Non-pigmented ciliary epithelial cell (primary cell): ENCODE data around the gene VWDE.
"Not testable (repeated sequence)": the region's sequence is repeated elsewhere in the genome, so short reads cannot be mapped to it uniquely, and the experiment has no call there.

Experiments used
- DNase-seq: peaks from one replicate; pipeline ENCODE4 v3.0.0-alpha.2; 2010; ENCODE audit warnings: low read depth

The VWDE gene

DNA sequence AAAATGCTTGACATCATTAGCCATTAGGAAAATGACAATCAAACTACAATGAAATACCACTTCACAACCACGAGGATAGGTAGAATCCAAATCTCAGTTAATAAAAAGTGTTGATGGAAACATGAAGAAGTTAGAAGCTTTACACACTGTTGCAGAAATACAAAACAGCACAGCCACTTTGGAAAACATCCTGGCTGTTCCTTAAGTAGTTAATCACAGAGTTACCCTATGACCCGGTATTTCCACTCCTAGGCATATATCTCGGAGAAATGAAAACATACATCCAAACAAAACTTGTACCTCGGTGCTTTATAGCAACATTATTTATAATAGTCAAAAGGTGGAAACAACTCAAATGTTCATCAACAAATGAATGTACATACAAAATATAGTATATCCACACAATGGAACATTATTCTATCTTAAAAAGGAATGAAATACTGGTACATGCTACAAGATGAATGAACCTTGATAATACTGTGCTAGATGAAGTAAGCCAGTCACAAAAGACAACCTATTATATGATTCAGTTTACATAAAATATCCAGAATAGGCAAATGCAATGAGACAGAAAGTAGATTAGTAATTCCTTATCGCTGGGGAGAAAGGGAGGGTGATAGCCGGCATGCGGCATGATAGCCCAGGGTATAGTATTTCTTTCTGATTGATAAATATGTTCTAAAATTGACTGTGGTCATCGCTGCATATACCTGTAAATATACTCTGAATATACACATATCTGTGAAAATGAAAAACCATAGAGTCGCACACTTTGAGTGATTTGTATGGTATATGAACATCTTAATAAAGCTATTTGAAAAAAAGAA, 1.9 kb downstream of the VWDE start:
- DNase-seq, result no peak

DNA sequence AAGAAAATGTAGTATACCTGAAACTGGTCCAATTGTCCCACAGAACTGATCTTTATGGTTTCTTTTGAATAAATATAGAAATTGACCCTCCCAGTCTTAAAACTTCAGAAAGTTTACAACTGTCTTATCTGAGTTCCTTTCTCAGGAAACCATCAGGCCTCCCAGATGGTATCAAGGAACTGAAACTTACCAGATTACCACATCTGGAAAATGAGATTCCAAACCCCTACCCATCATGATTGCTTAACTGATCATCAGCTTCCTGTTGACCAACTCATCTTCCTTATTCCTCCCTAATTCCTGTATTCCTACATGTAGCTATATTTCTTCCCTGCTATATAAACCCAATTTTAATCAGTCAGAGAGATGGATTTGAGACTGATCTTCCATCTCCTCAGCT, 5.5 kb downstream of the VWDE start:
- DNase-seq, result no peak

DNA sequence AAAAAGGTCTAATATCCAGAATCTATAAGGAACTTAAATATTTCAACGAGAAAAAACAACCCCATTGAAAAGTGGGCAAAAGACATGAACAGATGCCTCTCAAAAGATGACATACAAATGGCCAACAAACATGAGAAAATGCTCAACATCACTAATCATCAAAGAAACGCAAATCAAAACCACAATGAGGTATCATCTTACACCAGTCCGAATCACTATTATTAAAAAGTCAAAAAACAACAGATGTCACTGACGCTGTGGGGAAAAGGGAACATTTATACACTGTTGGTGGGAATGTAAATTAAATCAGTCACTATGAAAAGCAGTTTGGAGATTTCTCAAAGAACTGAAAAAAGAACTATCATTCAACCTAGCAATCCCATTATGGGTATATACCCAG, 6.0 kb downstream of the VWDE start:
- no peak for DNase-seq

DNA sequence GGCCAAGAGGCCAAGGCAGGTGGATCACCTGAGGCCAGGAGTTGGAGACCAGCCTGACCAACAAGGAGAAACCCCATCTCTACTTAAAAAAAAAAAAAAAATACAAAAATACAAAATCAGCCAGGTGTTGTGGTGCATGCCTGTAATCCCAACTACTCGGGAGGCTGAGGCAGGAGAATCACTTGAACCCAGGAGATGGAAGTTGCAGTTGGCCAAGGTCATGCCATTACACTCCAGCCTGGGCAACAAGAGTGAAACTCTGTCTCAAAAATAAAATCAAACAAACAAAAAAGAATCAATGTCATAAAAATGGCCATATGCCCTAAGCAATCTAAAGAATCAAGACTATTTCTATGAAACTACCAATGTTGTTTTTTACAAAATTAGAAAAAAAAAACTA, 7.0 kb downstream of the VWDE start:
- not testable (repeated sequence) for DNase-seq

DNA sequence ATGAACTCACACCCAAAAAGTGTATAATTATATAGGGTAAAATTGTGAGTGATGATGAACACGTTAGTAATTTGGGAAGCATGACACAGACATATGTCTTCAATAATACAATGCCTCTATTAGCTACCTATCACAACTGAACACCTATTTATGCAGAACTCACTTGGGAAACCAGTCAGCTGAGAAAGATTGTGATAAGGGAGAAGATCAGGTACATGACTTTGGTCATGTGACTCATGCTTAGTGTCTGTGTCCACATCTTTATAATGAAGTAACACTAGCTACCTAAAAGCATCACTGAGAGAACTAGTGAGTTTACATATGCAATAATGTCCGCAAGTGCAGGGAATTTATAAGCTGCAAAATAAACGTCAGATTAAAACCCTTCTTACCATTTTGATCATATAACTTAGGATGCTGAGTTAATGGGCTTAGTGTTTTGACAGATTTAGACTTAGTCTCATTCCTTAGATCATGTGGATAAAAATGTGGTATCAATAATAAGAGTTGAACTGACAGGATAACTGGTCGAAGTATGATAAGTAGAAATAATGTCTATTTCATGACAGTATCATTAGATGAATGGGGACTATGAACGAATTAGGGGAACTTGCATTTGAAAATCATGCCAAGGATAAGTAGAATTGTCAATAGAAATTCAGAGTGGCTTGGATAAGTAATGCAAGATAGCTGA, 11.6 kb downstream of the VWDE start:
- DNase-seq, result no peak

DNA sequence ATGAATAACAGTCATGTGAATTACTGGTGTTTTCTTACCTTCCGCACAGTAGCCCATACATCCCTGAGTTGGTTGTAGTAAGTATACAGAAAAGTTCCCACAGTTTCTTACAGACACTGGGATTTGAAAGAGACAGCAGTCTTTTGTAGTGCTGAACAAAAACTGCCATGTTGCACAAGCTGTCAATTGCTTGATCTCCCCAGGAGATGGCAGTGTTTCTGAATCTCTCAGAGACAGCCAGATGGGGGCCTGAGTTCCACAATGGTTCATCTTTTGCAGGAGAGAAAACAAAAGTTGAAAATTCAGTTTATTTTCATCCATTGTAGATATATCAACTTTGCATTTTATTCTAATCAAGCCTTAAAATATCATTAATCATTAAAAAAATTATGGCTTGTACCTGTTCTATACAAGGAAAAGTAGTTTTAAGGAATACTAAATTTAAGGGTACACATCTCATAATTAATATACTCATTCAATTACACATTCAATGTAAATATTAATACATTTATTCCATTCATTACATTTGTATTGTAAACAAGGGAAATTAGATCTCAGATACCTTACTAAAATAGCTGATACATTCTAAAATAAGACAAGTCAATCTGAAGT, 14.5 kb downstream of the VWDE start:
- DNase-seq, result peak; percentile 17

DNA sequence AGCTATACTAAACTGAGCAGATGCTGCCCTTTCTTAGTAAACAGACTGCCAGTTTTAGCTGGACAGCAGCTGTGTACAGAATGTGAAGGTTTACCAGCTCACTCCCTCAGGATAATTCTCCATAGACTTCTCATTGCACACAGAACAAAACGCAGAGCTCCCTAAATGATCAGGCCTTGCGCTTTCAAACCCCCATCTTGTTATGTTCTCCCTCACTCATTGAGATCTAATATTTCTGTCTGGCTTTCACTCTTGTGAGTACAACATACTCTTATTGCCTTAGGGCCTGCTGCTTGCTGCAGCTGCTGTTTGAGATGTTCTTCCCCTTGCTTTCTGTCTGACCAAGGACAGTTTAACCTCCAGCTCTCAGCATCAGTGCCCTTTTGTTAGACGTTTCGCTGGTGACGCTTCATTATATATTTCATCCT, 17.3 kb downstream of the VWDE start:
- DNase-seq, result no peak

DNA sequence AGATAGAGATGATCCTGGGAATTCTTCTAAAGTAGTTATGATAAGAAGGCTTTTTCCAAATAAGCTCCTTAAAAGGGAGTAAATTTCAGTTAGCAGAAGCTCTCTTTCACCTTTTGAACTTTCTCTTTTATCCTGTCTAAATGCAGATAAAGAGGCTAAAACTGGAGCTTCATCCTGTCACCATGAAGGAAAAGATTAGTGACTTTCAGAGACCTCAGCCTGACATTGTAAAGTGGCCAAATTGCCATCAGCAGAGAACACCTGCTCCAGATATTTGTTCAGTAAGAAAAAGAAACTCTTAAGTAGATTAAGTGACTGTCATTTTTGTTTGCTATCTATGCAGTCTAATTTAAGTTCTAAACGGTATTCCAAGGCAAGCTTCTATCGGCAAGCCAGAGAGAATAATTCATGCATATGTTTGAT, 18.3 kb downstream of the VWDE start:
- DNase-seq, result no peak

DNA sequence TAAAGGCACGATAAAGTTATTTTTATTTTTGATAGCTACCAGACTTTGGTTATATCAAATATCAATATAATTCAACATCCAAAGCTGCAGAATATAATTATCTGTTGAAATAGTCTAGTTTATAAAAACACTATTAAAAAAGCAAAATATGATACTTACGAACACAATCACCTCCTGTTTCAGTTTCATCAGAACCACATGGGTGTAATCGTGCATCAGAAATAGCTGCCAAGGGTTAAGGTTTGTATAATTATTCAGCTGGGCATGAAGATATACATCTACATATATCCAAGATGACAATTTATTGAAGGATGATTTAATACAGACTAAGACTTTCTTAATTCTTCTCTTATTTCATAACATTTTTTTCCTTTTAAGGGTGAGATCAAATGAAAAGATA, 20.3 kb downstream of the VWDE start:
- no peak for DNase-seq

DNA sequence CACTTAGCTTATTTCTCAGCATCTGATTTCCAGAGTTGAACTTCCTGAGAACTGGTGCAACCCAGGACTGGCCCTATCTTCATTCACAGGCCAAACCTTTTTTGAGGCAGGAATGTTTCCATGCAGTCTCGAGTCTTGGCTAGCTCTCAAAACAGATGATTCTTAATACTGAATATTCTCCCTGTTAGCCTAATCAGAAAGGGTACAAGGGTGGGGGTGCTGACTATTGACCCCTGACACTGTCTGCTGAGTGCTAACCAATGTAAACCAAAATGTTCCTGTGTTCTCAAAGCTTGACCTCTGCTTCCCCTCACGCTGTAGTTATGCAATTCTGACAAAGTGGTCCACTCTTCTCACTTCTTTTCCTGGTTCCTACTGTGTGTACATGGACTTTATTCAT, 25.3 kb downstream of the VWDE start:
- no peak for DNase-seq

DNA sequence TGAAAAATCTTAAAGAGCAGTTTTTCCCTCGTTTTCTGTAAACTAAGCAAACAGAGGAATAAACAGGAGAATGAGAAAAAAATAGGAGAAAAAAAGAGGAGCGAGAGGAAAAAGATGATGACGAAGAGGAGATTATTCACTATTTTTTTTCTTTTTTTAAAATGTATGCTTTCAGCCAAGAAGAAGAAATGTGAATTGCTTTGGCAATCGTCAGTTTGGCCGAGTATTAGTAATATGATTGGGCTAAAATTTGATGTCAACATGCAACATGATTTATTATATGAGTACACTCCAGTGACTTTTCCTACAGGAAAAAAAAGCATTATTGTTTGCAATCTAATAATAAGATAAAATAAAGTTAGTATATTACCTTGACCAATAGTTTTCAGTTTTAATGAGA, 26.3 kb downstream of the VWDE start:
- no peak for DNase-seq

DNA sequence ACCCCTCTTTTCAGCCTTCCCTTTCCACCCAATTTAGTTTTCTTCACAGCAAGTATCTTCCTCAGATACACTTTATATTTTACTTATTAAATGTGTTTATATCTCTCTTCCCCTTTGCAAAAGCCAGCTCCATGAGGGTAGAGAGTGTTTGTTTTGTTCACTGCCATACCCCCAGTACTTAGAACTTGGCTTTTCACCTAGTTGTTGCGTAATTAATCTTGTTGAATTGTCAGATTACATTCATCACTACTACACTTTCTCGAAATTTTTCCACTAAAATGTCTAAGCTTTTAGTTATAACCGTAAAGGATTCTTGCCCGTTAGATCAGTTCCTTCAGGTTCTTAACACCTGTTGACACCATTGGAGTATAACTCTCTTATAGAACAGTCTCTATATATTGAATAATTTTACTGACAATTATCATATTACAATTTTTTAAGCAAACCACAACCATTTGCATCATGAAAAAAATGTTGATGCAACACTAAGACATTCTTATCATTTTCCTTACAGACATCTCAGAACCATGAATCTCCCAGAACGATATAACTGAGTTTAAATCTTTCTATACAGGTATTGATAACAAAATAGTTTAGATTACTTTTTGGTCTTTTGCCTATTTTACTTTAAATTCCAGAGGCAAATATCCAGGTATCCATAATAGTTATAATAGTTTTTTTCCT, 29.9 kb downstream of the VWDE start:
- no peak for DNase-seq

DNA sequence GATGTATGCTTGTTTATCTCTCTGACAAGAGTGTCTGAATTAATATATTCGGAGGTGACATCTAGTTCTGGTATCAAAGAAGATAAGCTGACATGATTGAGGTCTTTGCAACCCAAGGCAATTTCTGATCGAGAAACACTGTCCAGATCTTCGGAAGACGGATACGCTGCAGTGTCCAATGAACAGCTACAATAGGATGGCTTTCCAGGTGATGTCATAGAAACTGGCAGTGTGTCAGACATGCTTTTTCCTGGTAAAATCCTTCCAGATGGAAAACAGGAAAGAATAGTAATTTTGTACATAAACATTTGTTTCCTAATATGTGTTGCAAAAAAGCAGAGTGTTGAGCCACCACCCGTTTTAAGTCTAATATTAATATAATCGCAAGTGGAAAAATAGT, 33.4 kb downstream of the VWDE start:
- DNase-seq, result no peak

DNA sequence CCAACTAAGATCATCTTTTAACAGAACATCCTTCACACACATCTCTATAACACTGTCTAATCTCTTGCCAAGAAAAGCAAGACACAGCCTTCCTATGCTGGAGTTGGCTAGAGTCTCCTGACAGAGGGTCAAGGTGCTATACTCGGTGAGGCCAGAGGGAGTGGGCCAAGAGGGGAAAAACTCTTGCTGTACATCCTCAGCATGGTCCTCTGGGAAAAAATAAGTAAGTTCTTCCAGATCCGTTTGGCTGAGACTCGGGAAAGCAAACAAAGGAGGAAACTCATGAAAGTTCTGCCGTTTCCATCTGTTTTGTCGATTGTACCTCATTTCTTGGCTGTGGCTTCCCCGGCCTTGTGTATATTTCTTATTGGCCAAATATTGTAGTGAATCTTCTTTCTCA, 33.9 kb downstream of the VWDE start:
- no peak for DNase-seq

DNA sequence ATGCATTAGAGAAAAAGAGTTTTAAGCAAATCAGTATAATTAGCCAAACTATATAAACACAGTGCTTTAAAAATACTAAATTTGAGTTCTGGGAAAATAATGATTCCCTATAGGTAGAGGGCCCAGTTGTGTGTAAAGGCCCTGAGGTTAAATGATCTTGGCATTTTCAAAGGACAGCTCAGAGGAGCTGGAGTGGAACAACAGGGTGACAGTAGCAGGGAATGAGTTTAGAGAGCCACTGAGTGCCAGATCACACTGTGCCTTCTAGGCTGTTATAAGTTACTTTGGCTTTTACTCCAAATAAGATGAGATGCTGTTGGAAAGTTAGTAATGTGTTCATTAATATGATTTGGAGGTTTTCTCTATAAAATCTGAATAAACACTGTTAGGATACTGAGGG, 34.6 kb downstream of the VWDE start:
- no peak for DNase-seq

DNA sequence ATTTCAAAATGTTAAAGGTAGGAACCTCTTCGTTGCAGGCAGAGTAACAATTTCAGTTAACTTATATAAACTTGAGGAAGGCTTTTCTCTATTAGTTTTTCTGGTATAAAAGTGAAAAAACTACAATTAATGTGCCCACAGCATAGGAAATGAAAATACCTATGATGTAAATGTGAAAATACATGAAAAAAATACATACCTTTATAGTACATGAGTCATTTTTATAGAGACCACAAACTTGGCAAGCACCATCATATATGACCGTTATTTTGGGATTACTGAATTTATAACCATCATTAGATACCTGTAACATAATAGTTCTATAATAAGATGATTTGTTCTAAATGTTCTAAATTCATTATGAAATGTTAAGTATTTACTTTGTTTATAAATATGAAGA, 42.7 kb downstream of the VWDE start:
- DNase-seq, result no peak

DNA sequence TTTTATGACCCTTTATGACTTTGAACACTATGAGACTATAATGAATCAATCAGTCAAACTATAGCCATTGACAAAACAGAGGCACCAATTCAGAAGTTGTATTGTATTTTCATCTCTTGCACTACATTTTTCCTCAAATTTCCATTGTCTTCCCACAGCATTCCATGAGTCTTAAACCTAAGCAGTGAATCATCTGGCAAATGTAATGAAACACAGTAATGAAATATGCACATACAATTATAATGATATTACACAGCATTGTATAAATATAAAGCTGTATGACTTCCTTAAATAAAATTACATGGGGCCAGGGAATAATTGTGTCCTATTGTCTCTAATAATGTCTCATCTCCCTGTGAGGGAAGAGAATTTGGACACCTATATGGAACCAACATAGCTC, 45.0 kb downstream of the VWDE start:
- no peak for DNase-seq

DNA sequence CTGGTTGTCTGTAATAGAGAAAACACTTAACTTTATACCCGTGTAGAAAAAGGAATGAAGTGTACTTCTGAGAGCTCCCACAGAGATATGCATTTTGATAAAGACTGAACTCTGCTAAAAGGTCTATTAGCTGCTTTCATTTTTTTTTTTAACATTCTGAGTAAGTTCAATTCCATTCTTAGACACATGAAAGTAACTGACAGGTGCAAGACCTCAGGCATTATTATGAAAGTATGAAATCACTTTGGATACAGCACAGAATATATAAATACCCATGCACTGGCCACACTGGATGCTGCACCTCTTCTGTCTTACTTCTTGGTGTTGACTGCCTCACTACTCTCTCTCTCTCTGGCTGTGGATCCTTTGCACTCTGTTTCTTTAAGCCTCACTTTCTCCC, 46.2 kb downstream of the VWDE start:
- no peak for DNase-seq

DNA sequence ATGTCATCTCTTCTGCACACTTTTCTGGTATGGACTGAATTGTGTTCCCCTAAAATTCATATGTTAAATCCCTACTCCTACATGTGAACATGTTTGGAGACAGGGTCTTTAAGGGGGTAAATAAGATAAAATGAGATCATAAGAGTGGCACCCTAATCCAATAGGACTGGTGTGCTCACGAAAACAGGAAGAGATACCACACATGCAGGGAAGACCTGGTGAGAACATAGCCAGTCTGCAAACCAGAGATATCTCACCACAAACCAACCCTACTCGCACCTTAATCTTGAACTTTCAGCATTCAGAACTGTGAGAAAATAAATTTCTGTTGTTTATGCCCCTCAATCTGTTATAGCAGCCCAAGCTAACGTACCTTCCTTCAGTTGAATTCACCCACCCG, 51.8 kb downstream of the VWDE start:
- DNase-seq, result no peak

DNA sequence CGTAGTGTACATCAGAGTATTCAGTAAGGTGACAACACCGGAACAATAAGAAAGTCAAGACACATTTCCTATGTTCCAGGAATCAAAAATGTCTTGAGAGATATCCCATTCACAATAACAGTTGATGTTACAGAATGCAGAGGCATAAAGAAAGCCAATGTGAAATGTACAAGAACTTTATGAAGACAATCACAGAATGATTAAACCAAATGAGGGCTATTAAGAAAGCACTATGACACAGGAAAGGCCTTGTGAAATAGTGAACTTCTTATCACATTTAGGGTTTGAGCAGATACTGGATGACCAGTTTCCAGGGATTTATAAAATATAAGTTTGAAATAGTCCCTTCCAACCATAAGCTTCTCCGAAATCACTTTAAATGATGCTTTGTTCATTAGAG, 52.7 kb downstream of the VWDE start:
- no peak for DNase-seq

DNA sequence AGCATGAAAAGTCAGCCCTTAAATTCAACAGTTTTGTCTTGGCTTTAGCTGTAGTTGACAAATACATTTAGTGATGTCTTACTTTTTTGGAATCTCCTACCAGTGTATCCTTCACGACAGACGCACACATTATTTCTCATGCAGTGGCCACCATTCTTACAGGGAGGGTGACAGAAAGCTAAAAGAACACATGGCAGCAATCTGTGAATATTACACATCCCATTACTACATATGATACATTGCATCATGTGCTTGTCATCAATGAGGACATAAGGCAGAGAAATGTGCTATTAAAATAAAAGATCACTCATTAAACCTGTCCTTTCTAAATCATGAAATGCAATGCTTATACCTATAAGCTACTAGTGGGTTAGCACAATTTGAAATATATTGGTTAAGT, 66.6 kb downstream of the VWDE start:
- DNase-seq, result no peak

DNA sequence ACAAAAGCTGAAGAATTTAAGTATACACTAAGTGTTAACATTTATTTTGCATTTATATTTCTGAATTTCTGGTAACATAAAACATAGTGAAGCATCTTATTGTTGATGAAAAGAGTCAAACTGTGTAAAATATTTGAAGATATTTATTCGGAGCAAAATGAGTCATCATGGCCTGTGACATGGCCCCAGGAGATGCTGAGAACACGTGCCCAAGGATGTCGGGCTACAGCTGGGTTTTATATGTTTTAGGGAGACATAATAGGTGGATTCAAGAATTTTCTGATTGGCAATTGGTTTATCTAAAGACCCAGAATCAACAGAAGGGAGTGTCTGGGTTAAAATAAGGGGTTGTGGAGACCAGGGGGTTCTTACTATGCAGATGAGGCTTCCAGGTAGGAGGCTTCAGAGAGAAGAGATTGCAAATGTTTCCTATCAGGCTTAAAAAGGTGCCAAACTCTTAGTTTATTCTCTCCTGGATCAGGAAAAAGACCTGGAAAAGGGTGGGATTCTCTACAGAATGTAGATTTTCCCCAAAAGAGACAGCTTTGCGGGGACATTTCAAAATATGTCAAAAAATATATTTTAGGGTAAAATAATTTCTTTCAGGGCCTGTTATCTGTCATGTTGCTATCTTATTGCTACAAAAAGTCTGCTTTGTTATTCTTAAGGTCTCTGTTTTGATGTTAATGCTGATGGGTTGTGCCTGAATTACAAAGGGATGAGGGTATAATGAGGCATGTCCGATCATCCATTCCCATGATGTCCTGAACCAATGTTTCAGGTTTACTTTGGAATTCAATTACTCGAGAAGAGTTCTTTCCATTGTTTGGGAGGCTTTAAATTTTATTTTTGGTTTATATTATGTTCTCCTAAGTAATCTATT, 74.5 kb downstream of the VWDE start:
- DNase-seq, result no peak
